ENCODE results near the gene PPP4R3A.

DNA sequence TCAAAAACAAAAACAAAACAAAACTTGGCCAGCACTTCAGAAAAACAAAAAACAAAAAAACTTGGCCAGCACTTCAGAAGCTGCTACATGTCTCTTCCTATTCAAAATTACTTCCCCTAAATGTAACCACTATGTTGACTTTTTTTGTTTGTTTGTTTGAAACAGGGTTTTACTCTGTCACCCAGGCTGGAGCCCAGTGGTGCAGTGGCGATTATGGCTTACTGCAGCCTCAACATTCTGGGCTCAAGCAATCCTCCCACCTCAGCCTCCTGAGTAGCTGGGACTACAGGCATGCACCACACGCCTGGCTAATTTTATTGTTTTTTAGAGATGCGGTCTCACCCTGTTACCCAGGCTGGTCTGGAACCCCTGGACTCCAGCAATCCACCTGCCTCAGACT is 38.0 kb upstream of the PPP4R3A start:
- TF ChIP-seq, protein P1, sequence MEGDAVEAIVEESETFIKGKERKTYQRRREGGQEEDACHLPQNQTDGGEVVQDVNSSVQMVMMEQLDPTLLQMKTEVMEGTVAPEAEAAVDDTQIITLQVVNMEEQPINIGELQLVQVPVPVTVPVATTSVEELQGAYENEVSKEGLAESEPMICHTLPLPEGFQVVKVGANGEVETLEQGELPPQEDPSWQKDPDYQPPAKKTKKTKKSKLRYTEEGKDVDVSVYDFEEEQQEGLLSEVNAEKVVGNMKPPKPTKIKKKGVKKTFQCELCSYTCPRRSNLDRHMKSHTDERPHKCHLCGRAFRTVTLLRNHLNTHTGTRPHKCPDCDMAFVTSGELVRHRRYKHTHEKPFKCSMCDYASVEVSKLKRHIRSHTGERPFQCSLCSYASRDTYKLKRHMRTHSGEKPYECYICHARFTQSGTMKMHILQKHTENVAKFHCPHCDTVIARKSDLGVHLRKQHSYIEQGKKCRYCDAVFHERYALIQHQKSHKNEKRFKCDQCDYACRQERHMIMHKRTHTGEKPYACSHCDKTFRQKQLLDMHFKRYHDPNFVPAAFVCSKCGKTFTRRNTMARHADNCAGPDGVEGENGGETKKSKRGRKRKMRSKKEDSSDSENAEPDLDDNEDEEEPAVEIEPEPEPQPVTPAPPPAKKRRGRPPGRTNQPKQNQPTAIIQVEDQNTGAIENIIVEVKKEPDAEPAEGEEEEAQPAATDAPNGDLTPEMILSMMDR (IDR thresholded peaks at IDR 0.05): no peak
- no peak for TF ChIP-seq EZH2 (IDR thresholded peaks at IDR 0.05)
- TF ChIP-seq EZH2phosphoT487 (IDR thresholded peaks at IDR 0.05): no peak

Measured in neural progenitor cell (in vitro differentiated cells).